Right ventricle myocardium superior (tissue), 1 donor: Measurements from ENCODE around the gene RHOBTB3. TPM values are rescaled to one million over a fixed set of nuclear protein-coding genes. Genes with fewer than 3 reads are reported as not detected.

Experiments
- ATAC-seq: fragments of 200-7000 bp; cut with Tn5 transposase; one replicate; pipeline ENCODE4 v1.9.1; 2020; ENCODE audit warnings: mild to moderate bottlenecking; ENCODE audit not compliant: poor library complexity
- DNase-seq: peaks from one replicate; pipeline ENCODE4 v3.0.0-alpha.2; 2020
- intact Hi-C: fragments of 100-400 bp; cut with DNase I; formaldehyde crosslinking; loops from one replicate; pipeline ENCODE4 v1.11.2; 2022
- total RNA-seq: library from RNA; stranded (reverse); fragmentation: NEBNext Ultra II Directional; extraction: Animal tissue kit (Norgen Biotek cat#: 25700); gene quantifications from one replicate; pipeline ENCODE4 v1.2.1, GENCODE V29; 2021
- donor health status: DM: no; HTN: yes; CAD: no; lungs with severe emphysema.

Gene RHOBTB3
- total RNA-seq, 1 donor from 2014 or later = 81.1 TPM

- peak; percentile 81 for DNase-seq
- ATAC-seq = peak; percentile 72
- intact Hi-C loops = no loop called here
Measured at GRCh38 chr5:95842854-95843544, 111.9 kb downstream of the RHOBTB3 start.

DNA sequence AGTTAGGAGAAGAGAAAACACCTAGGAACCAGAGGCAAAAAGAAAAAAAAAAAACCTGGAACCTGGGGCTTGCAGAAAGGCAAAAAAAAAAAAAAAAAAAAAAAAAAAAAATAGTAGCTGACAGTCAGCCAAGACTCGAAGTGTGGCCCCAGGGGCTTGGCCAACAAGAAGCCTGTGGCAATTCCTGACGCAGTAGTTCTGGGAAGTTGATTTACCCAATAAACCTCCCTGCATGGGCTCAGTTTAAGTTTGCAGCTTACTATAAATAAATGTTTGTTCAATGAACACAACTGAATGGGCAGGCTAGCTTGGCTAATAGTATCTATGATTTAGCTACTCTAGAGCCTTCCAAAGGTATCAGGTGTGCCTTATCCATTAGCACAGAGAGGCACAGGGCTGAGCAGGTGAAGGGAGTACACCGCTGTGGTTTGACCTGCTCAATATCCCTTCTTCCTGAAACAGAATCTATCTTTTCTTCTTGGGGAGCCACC lies 112.6 kb downstream of the RHOBTB3 start:
- no peak for DNase-seq
- intact Hi-C loops = no loop called here
- ATAC-seq = peak; percentile 42

GRCh38 chr5:95845391-95845790 lies 114.3 kb downstream of the RHOBTB3 start:
- ATAC-seq (no peak), DNase-seq (no peak)
- intact Hi-C loops = no loop called here

Other genes starting within 250 kb of the RHOBTB3 start
- 57.6 TPM for gene SKIC3, start 176.4 kb upstream of the RHOBTB3 start, total RNA-seq
- 4.1 TPM for gene ARSK, start 176.2 kb upstream of the RHOBTB3 start, total RNA-seq
- not detected for gene GPR150, start 111.2 kb upstream of the RHOBTB3 start, total RNA-seq
- 5.1 TPM for gene RFESD, start 84.6 kb upstream of the RHOBTB3 start, total RNA-seq
- gene SPATA9, start 48.3 kb upstream of the RHOBTB3 start, total RNA-seq = not detected
- 104 TPM for gene GLRX, start 91.4 kb downstream of the RHOBTB3 start, total RNA-seq
- 30.8 TPM for gene ELL2, start 230.5 kb downstream of the RHOBTB3 start, total RNA-seq